Amniotic stem cell (primary cell): Measurements from ENCODE around the gene PROCA1.
"Not testable (repeated sequence)": the region's sequence is repeated elsewhere in the genome, so short reads cannot be mapped to it uniquely, and the experiment has no call there.

Experiments used
- DNase-seq: peaks from one replicate; lab custom pipeline; 2025; lab: John Stamatoyannopoulos, UW

The PROCA1 gene

GRCh38 chr17:28744104-28744971, 32.6 kb upstream of the PROCA1 start:
- DNase-seq: no peak

- DNase-seq: peak; percentile 63
Observed at GRCh38 chr17:28743243-28744103, 31.8 kb upstream of the PROCA1 start, which contains the start of gene TRAF4. Gene TRAF4, plus strand, starts transcription at chr17:28744011. Its CDS starts 102 bp downstream, at chr17:28744113.

- DNase-seq: no peak
Observed at GRCh38 chr17:28741358-28742349, 30.0 kb upstream of the PROCA1 start.

- no peak for DNase-seq
Observed at GRCh38 chr17:28740406-28741357, 29.0 kb upstream of the PROCA1 start.

GRCh38 chr17:28738680-28739384, 27.1 kb upstream of the PROCA1 start:
- no peak for DNase-seq

- no peak for DNase-seq
Observed at GRCh38 chr17:28737770-28738679, 26.3 kb upstream of the PROCA1 start.

- no peak for DNase-seq
Observed at GRCh38 chr17:28737316-28737715, 25.6 kb upstream of the PROCA1 start.

GRCh38 chr17:28735913-28736769, 24.5 kb upstream of the PROCA1 start:
- DNase-seq: not testable (repeated sequence)

- DNase-seq: no peak
Observed at GRCh38 chr17:28735242-28735722, 23.6 kb upstream of the PROCA1 start.

- no peak for DNase-seq
Observed at GRCh38 chr17:28734712-28735241, 23.1 kb upstream of the PROCA1 start.

GRCh38 chr17:28733346-28733745, 21.7 kb upstream of the PROCA1 start:
- no peak for DNase-seq

- no peak for DNase-seq
Observed at GRCh38 chr17:28729950-28730330, 18.3 kb upstream of the PROCA1 start.

- DNase-seq: peak; percentile 91
Observed at GRCh38 chr17:28728364-28729200, 16.9 kb upstream of the PROCA1 start, which contains the start of gene NEK8. Gene NEK8, plus strand, starts transcription at chr17:28728788. Its CDS starts 26 bp downstream, at chr17:28728814.

GRCh38 chr17:28726627-28727491, 15.2 kb upstream of the PROCA1 start:
- peak; percentile 88 for DNase-seq

GRCh38 chr17:28726226-28726626, 14.5 kb upstream of the PROCA1 start, which contains the start of gene TLCD1:
Gene TLCD1, minus strand, starts transcription at chr17:28726233. Its CDS starts 136 bp downstream, at chr17:28726097.
- DNase-seq: peak; percentile 68
